ENCODE data around the gene METRN.
"Not testable (repeated sequence)": the region's sequence is repeated elsewhere in the genome, so short reads cannot be mapped to it uniquely, and the experiment has no call there.

The METRN gene

GRCh38 chr16:709566-710499, 5.1 kb upstream of the METRN start:
- no peak for DNase-seq (ENCODE audit: low read depth)

DNA sequence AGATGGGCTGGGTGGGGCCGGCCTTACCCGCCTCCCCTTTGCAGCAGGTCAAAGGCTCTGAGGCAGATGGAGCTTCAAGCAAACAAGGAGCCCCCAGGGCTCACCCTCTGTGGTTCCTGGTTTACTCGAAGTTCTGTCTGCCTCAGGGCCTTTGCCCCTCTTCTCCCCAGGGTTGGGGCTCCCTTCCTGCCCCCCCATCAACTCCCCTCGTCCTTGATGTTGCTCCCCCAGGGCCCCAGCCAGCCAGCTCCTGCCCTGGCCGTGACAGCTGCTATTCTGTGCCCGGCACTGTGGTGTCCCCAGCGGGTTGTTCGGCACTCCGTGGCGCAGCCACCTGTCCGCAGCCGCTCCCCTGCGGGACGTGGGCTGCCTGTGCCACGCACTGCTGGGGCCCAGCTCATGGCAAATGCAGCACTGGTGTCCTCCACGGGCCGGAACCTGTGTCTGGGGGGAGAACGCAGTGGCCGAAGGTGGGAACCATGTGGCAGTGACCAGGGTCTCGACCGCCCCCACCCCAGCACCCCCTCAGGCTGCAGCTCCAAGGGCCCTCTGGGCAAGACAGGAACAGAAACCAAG, 4.3 kb upstream of the METRN start:
- DNase-seq (ENCODE audit: low read depth), result no peak

- no peak for DNase-seq (ENCODE audit: low read depth)
Measured at GRCh38 chr16:711084-711483, 3.8 kb upstream of the METRN start.

- no peak for DNase-seq (ENCODE audit: low read depth)
Measured at GRCh38 chr16:711548-712320, 3.2 kb upstream of the METRN start.

GRCh38 chr16:712740-713250, 2.1 kb upstream of the METRN start:
- DNase-seq (ENCODE audit: low read depth), result not testable (repeated sequence)

DNA sequence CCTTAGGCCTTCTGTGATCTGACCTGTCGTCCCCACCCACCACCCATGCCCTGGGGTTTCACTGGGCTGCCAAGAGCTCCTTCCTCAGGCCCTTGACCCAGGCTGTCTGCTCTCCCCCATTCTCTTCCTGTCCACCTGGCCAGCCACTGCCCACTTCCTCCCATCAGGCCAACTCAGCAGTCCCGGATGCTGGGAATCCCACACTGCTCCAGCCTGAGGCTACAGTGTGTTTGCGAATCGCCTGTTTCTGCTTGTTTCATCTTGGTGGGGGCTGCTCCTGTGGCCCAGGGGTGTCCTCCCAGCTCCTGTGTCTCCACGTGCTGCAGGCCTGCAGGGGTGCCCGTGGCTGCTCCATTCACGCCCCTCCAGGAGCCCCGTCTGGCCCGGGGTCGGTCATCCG, 839 bp upstream of the METRN start:
- DNase-seq (ENCODE audit: low read depth), result no peak

- no peak for DNase-seq (ENCODE audit: low read depth)
Measured at GRCh38 chr16:715477-716199, 720 bp downstream of the METRN start.

- no peak for DNase-seq (ENCODE audit: low read depth)
Measured at GRCh38 chr16:716200-716568, 1.3 kb downstream of the METRN start.

DNA sequence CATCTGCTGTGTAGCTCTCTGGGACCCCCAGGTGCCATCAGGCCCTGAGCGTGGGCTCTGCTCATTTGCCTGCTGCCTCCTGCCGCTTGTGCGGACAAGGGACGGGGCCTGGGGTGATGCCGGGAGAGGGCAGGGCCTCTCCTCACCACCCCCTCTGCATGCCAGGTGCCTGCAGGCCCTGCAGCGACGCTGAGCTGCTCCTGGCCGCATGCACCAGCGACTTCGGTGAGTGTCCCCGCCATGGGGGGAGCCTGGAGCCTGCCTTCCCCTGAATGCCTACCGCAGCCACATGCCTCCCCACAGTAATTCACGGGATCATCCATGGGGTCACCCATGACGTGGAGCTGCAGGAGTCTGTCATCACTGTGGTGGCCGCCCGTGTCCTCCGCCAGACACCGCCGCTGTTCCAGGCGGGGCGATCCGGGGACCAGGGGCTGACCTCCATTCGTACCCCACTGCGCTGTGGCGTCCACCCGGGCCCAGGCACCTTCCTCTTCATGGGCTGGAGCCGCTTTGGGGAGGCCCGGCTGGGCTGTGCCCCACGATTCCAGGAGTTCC, 1.9 kb downstream of the METRN start:
- no peak for DNase-seq (ENCODE audit: low read depth)

DNA sequence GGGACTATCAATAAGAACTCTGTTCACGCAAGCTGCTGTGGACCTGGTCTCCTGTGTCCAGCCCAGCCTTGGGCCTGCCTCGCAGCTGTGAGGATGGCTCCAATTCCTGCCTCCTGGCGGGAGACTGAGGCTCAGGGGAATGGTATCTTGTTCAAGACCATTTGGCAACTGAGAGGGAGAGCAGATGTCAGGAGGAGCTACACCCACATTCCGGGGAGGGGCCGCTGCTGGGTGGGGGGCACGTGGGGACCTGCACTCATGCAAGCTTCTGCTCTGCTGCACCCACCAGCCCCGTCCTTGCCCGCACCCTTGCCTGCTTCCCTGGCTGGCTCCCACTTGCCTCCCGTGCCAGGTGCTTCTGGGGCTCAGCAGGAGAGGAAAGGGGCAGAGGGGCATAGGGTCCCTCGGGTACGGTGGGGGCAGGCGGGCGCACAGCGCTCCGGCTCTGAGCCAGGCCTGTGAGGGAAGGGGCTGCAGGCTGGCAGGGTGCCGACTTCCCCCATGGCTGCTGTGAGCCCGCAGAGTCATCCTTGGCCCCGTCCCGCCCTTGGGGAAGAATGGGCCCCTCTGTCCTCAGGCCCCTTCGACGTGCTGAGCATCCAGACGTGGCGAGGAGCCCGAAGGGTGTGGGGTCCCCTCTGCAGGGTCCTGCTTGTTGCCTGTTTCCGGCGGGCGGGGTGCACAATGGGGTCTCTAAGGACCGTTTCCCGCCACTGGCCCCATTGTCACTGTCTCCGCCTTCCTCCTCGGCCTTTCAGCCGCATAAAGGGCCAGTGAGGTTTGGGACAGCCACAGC, 2.7 kb downstream of the METRN start:
- DNase-seq (ENCODE audit: low read depth), result no peak

DNA sequence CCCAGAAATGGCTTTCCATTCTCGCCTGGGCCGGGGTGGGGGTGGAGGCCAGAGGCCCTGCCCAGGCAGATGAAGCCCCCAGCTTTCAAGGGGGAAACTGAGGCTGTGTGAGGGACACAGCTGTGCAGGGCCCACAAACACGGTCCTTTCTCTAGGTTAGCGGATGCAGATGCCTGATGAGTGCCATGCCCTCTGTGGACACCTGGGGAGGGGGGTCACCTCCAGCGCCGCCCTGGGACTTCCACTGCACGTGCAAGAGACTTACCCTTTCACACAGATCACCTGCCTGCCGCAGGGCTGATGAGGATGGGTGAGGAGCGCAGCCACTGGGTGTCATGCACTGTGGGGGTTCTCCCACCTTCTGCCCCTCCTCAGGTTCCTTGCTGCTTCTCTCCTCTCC, 3.5 kb downstream of the METRN start:
- no peak for DNase-seq (ENCODE audit: low read depth)

DNA sequence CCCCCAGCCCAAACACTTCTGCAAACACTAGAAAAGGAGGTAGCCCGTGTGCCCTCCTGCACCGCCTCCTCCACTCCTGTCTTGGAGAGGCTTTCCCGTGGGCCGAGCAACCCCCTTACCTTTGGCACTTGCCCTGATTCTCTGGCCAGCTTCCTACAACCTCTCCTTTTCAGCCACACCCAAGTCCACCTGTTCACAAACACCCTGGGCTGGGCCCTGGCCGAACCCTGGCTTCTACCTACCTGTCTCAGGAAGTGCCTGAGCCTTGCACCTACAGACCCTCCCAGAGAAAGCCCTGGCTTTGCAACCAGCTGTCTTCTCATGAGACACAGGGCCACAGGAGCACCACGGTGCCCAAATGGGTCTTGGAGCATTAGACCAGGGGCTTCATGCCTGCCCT, 4.0 kb downstream of the METRN start:
- no peak for DNase-seq (ENCODE audit: low read depth)

GRCh38 chr16:719815-720446, 5.0 kb downstream of the METRN start:
- no peak for DNase-seq (ENCODE audit: low read depth)

DNA sequence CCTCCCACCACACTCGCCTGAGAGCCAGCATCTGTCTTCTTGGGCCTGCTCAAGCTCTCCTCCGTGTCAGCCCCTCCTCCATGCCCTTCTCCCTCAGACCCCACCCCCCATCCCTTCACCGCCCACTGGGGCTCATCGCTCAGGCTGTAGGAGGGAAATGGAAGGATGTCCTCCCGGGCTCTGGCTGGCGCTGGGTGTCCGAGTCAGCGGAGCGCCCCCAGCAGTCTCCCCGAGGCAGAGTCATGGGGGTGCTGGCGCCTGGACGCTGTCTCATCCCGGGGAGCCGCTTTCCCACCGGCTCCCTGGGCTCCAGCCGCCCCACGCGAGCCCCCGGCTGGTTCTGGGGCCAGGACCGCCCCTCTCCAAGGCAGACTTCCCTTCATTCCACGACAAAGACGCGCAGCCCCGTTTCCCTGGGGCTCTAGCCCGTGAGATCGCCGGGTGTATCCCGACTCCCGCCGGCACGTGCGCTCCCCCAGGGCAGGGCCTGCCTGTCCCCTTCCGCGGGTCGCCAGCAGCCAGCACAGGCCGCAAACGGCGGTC, 5.6 kb downstream of the METRN start:
- DNase-seq (ENCODE audit: low read depth), result peak; percentile 58

DNA sequence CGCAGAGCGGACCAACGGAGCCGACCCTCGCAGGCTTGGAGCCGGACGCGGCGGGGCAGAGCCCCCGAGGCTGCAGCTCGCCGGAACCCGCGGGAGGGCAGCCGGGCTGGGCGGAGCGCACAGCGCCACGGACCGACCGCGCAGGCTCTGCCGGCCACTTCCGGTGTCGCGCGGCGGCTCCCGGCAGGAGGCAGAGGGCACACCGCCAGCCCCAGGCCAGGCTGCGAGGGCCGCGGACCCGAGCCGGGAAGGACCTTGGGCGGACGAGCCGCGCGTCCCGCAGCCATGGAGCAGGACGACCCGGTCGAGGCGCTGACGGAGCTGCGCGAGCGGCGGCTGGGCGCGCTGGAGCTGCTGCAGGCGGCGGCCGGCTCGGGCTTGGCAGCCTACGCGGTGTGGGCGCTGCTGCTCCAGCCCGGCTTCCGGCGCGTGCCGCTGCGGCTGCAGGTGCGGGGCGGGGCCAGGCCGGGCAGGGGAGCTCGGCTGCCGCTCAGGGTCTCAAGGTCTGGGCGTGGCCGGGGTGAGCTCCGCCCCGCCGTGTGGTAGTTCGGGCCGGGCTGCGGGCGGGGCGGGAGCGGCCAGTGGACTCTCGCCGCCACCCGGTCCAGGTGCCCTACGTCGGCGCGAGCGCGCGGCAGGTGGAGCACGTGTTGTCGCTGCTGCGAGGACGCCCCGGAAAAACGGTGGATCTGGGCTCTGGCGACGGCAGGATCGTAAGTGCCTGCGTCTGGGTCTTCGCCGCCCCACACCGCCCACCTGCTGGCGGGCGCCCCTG, 6.3 kb downstream of the METRN start, which contains the start of gene ANTKMT:
TSS of gene ANTKMT (plus strand) at position 157 of the 775 bp plus-strand sequence. CDS start at position 286, 129 bp downstream.
- peak; percentile 72 for DNase-seq (ENCODE audit: low read depth)

DNA sequence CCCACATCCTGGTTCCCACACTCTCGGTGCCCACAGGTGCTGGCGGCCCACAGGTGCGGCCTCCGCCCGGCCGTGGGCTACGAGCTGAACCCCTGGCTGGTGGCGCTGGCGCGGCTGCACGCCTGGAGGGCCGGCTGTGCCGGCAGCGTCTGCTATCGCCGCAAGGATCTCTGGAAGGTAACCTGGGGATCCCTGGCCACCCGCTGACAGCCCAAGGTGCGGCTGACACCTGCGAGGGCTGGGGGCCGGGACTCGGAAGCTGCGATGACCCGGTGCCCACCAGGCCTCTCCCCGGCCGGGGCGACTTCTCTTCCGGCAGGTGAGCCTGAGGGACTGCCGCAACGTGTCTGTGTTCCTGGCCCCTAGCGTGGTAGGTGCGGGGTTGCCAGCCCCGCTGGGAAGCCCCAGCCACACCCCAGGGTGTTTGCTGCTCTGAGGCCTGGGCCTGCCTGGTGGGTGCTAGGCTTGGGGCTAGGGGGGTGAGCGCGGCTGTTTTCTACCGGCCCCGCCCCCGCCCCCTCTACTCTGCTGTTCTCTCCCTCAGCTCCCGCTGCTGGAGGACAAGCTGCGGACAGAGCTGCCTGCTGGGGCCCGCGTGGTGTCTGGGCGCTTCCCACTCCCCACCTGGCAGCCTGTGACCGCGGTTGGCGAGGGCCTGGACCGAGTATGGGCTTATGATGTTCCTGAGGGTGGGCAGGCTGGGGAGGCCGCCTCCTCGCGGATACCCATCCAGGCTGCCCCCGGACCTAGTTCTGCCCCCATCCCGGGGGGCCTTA, 7.0 kb downstream of the METRN start:
- DNase-seq (ENCODE audit: low read depth), result no peak

DNA sequence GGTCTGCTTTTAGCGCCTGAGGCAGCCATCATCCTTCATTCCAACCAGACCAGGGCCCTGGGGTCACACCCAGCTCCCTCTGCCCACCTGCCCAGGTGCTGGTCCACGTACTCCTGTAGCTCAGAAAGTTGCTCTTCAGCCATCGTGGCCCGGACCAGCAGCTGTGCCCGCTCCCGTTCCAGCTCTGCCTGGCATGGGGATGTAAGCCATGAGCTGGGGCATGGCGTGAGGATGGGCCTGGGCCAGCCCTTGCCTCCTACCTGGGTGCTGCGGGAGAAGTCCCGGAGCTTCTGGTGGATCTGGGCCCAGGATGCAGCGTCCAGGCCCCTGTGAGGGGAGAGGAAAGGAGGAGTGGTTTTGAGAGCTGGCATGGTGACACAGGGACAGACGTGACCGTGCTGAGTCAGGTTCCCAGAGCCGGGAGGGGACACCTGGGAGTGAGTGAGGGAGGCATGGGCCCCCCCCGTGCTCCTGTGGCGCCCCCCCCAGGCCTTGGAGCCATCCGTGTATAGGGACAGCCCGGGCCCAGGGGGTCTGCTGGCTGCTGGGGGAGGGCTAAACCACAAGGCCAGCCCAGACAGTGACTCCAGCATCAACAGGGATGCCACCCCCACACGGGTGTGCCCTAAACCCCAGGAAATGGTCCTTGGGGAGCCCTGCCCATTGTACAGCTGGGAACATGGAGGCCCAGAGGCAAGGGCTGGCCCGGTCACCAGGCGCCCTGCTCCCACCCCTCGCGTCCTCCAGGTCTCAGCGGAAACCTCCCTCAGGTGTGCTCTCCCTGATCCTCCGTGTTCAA, 8.1 kb downstream of the METRN start:
- no peak for DNase-seq (ENCODE audit: low read depth)
